SU-DHL-6 (cell line): Measurements from ENCODE around the gene GARNL3.

Source experiments
- H2AFZ ChIP-seq: fragments of 200-600 bp; sonication (generic); 2 replicates; pipeline ENCODE4 v1.6.1; 2014; ENCODE audit warnings: low read depth, mild to moderate bottlenecking, moderate library complexity, mixed read lengths, antibody characterized with exemption, low read length; ENCODE audit not compliant: severe bottlenecking
- H3F3A ChIP-seq: fragments of 200-600 bp; shearing (Covaris generic); 2 replicates; pipeline ENCODE4 v1.6.0; 2016; ENCODE audit warnings: antibody characterized with exemption, mild to moderate bottlenecking; ENCODE audit not compliant: insufficient read depth
- H3K27ac ChIP-seq: fragments of 200-600 bp; sonication (generic); 2 replicates; pipeline ENCODE4 v1.5.1; 2016; ENCODE audit warnings: low read depth, mild to moderate bottlenecking, low read length, moderate library complexity, mixed read lengths
- H3K27me3 ChIP-seq: fragments of 200-600 bp; sonication (generic), shearing (Covaris generic); 2 replicates; pipeline ENCODE4 v1.6.0; 2014; ENCODE audit warnings: mild to moderate bottlenecking, low read length
- H3K36me3 ChIP-seq: fragments of 200-600 bp; sonication (generic); 2 replicates; pipeline ENCODE4 v1.6.1; 2014; ENCODE audit warnings: mild to moderate bottlenecking, low read length, mixed read lengths
- H3K4me2 ChIP-seq: fragments of 300-600, 200-600 bp; shearing (Covaris generic), sonication (generic); 2 replicates; pipeline ENCODE4 v1.6.0; 2014; ENCODE audit warnings: low read length, low read depth, mild to moderate bottlenecking; ENCODE audit not compliant: poor library complexity, severe bottlenecking
- H3K4me3 ChIP-seq: fragments of 200-600 bp; sonication (generic); 2 replicates; pipeline ENCODE4 v1.5.1; 2014; ENCODE audit warnings: antibody characterized with exemption, low read length, mild to moderate bottlenecking, mixed read lengths; ENCODE audit not compliant: insufficient read depth, poor library complexity, severe bottlenecking
- H3K79me2 ChIP-seq: fragments of 200-600 bp; sonication (generic); 2 replicates; pipeline ENCODE4 v1.6.1; 2014; ENCODE audit warnings: mild to moderate bottlenecking, low read length, moderate library complexity; ENCODE audit not compliant: insufficient read depth
- H3K9ac ChIP-seq: fragments of 200-600 bp; sonication (generic); 2 replicates; pipeline ENCODE4 v1.7.0; 2014; ENCODE audit warnings: mild to moderate bottlenecking, low read length
- H3K9me2 ChIP-seq: fragments of 200-600 bp; sonication (generic); replicated peaks from 2 replicates; pipeline ENCODE4 v1.6.1; 2014; ENCODE audit warnings: low read length; ENCODE audit not compliant: insufficient read depth
- H3K9me3 ChIP-seq: fragments of 200-600 bp; sonication (generic); 2 replicates; pipeline ENCODE4 v1.6.1; 2014; ENCODE audit warnings: low read length, mixed read lengths; ENCODE audit not compliant: insufficient read depth
- H4K20me1 ChIP-seq: fragments of 200-600 bp; sonication (generic); 2 replicates; pipeline ENCODE4 v1.6.1; 2014; ENCODE audit warnings: low read depth, mild to moderate bottlenecking, antibody characterized with exemption, low read length, moderate library complexity, mixed read lengths
- CTCF ChIP-seq: fragments of 200-600 bp; sonication (generic); IDR thresholded peaks from one replicate; pipeline ENCODE4 v1.5.1; 2017; ENCODE audit warnings: antibody characterized with exemption, mild to moderate bottlenecking, low read length, moderate library complexity; ENCODE audit not compliant: insufficient read depth, poor library complexity, severe bottlenecking
- EZH2phosphoT487 ChIP-seq: fragments of 200-600 bp; sonication (generic), shearing (Covaris generic); conservative IDR thresholded peaks from 2 replicates; pipeline ENCODE4 v1.6.1; 2018; ENCODE audit warnings: mild to moderate bottlenecking, antibody characterized with exemption, low read length, moderate library complexity, mixed read lengths

The GARNL3 gene

GRCh38 chr9:127309715-127310114 lies 45.1 kb downstream of the GARNL3 start:
- no peak overlapping the region for H3K4me3 ChIP-seq
- no peaks in the 10 kb centered on the region for H3K79me2 ChIP-seq
- H3K9me2 ChIP-seq, result no peaks in the 10 kb centered on the region
- H3F3A ChIP-seq, result no peaks in the 10 kb centered on the region
- H3K4me2 ChIP-seq, result no peak overlapping the region
- TF ChIP-seq EZH2phosphoT487 (no peak), CTCF (no peak)
- H2AFZ ChIP-seq, result no peak overlapping the region
- no peaks in the 10 kb centered on the region for H3K9me3 ChIP-seq
- no peaks in the 10 kb centered on the region for H3K36me3 ChIP-seq
- no peak overlapping the region for H3K9ac ChIP-seq
- H3K27ac ChIP-seq, result no peak overlapping the region
- H4K20me1 ChIP-seq, result no peaks in the 10 kb centered on the region
- no peaks in the 10 kb centered on the region for H3K27me3 ChIP-seq

- H3K4me2 ChIP-seq, result no peak overlapping the region
- H3K4me3 ChIP-seq, result no peak overlapping the region
- H3F3A ChIP-seq, result no peaks in the 10 kb centered on the region
- H3K9me3 ChIP-seq, result no peaks in the 10 kb centered on the region
- H3K79me2 ChIP-seq, result no peaks in the 10 kb centered on the region
- no peak overlapping the region for H3K9ac ChIP-seq
- H3K27me3 ChIP-seq, result no peaks in the 10 kb centered on the region
- no peaks in the 10 kb centered on the region for H4K20me1 ChIP-seq
- TF ChIP-seq EZH2phosphoT487 (no peak), CTCF (peak; percentile 15)
- H3K9me2 ChIP-seq, result no peaks in the 10 kb centered on the region
- no peaks in the 10 kb centered on the region for H3K36me3 ChIP-seq
- no peak overlapping the region for H2AFZ ChIP-seq
- H3K27ac ChIP-seq, result no peak overlapping the region
These were observed 46.7 kb downstream of the GARNL3 start for GRCh38 chr9:127311239-127311741.

- Histone ChIP-seq H3K9ac (no peak overlapping the region), H3K27ac (no peak overlapping the region)
- no peak for TF ChIP-seq EZH2phosphoT487
- no peak for TF ChIP-seq CTCF
These were observed 48.5 kb downstream of the GARNL3 start for GRCh38 chr9:127313042-127313560.

More at GRCh38 chr9:127313042-127313560, 48.5 kb downstream of the GARNL3 start:
- H2AFZ ChIP-seq, result no peak overlapping the region
- H3K36me3 ChIP-seq, result no peaks in the 10 kb centered on the region
- H3K9me3 ChIP-seq, result no peaks in the 10 kb centered on the region
- H4K20me1 ChIP-seq, result no peaks in the 10 kb centered on the region
- no peaks in the 10 kb centered on the region for H3K27me3 ChIP-seq
- no peak overlapping the region for H3K4me3 ChIP-seq
- H3K79me2 ChIP-seq, result no peaks in the 10 kb centered on the region
- no peak overlapping the region for H3K4me2 ChIP-seq
- H3F3A ChIP-seq, result no peaks in the 10 kb centered on the region
- no peaks in the 10 kb centered on the region for H3K9me2 ChIP-seq
